Hippocampal formation (tissue), 2 donors: ENCODE data around the gene THAP7.
"Not testable (repeated sequence)": the region's sequence is repeated elsewhere in the genome, so short reads cannot be mapped to it uniquely, and the experiment has no call there.

Source experiments
- DNase-seq, 2 donors: peaks; one replicate each; lab custom pipeline; 2025; lab: John Stamatoyannopoulos, UW

The THAP7 gene

GRCh38 chr22:20978419-20978818 lies 23.5 kb downstream of the THAP7 start:
- DNase-seq: no peak

GRCh38 chr22:20977516-20978170 lies 24.3 kb downstream of the THAP7 start:
- DNase-seq: no peak

DNA sequence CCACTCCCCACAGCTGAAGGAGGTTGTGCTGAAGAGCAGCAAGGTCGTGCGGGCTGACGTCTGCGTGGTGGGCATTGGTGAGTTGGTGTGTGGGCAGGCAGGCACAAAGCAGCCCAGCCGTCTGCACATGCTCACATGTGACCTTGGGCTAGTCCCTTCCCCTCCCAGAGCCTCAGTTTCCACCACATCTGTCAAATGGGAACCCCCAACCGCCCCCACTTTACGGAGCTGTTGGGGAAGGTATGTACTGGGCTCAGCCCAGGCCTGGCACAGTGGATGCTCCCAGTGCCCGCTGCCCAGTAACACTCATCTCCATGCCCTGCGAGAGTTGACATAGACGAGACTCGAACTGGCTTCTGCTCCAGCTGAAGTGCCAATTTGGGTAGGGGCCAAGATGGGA lies 24.9 kb downstream of the THAP7 start:
- no peak for DNase-seq

DNA sequence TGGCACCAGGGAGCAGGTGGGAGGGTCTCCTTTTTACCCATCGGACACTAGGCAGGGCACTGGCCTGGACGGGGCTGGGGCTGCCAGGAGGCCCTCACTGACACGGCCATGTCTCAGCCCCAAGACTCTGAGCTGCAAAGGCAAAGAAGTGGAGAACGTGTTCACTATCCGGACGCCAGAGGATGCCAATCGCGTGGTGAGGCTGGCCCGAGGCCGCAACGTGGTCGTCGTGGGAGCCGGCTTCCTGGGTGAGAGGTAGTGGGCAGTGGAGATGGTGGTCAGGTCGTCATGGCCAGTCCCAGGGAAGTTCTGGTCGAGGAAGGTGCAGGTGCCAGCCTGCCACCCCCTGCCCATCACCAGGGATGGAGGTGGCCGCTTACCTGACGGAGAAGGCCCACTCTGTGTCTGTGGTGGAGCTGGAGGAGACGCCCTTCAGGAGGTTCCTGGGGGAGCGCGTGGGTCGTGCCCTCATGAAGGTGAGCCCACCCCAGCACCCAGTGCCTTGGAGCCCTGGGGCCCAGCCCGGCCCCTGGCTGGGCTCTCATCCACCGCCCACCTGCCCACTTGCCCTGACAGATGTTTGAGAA lies 25.5 kb downstream of the THAP7 start:
- no peak for DNase-seq

GRCh38 chr22:20975541-20976290 lies 26.2 kb downstream of the THAP7 start:
- DNase-seq: no peak

GRCh38 chr22:20974336-20974955 lies 27.5 kb downstream of the THAP7 start:
- no peak for DNase-seq

- DNase-seq: no peak
These were observed 28.2 kb downstream of the THAP7 start for GRCh38 chr22:20973634-20974286.

- no peak for DNase-seq
These were observed 28.9 kb downstream of the THAP7 start for GRCh38 chr22:20972933-20973577.

- DNase-seq: not testable (repeated sequence)
These were observed 29.8 kb downstream of the THAP7 start for GRCh38 chr22:20972014-20972694.

- DNase-seq: no peak
These were observed 30.8 kb downstream of the THAP7 start for GRCh38 chr22:20970939-20971657.

- no peak for DNase-seq
These were observed 33.5 kb downstream of the THAP7 start for GRCh38 chr22:20968281-20968977.

DNA sequence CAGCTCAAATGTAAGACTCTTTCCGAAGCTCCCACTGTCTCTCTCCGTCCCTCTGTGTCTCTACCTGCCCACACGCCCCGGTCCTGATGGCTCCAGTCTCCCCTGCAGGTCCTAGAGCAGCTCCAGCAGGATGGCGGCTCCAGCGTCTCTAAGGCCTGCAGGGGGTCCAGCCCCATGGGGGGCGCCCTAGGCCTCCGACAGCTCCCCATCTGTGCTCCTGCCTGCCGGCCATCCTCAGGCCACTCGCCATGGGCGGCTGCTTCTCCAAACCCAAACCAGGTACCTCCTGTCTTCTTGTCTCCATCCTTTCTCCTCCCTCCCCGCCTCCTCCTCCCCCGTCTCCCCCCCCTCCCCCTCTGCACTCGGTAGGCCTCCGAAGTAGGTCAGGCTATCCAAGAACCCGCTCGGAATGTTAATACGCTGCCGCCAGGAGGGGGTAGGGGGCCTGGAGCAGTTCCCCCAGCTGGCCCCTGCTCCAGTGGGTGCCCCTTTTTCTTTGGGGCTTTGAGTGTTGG lies 34.2 kb downstream of the THAP7 start:
- DNase-seq: no peak

GRCh38 chr22:20966883-20967696 lies 34.8 kb downstream of the THAP7 start, which contains the start of gene AIFM3:
AIFM3 (plus strand) TSS chr22:20967255; CDS start chr22:20967945, 690 bp downstream.
- peak in 1 of 2 donors; percentile 35 for DNase-seq

GRCh38 chr22:20965888-20966855 lies 35.7 kb downstream of the THAP7 start:
- no peak for DNase-seq

DNA sequence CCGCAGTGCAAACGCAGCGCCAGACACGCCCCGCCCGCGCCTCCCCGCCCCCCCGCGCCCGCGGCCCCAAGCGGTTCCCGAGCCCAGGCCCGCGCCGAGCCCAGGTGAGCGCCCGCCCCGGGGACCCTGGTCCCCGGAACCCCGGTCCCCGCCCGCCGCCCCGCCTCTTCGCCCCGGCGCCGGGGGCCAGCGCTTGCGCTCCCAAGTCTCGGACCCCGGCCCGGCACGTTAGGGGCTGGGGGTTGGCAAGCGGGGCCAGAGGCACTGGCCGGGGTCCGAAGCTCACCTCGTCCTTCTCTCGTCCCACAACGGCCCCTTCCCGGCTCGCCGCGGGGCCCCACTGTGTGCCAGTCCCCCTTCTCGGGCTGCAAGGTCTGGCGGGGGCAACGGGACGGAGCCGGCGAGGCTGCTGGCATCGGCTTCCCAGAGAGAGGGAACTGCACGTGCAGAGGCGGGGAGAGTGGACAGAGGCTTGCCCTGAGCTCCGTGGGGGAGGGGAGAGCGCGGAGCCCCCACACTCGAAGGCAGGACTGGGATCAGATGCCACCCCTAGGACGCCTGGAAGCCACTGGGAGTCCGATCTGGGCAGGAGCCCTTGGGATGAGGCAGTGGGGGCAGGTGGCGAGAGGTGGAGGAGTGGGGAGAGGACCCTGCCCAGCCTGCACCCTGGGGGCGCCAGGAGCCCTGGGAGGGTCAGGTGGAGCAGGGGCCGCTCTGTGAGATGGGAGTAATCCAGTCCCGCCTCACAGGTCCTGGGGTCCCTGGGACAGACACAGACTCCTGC lies 36.6 kb downstream of the THAP7 start:
- no peak for DNase-seq

- DNase-seq: no peak
These were observed 37.2 kb downstream of the THAP7 start for GRCh38 chr22:20964799-20965103.
